IPS DF 6.9 (cell line): Measurements from ENCODE around the gene RXRA.

Experiments
- DNase-seq: peaks from one replicate; pipeline ENCODE4 v3.0.0-alpha.2; 2013; ENCODE audit warnings: low read depth, low spot score
- H3K27ac ChIP-seq: one replicate; pipeline ENCODE4 v1.5.1; 2013; ENCODE audit warnings: low read length, control low read depth
- H3K27me3 ChIP-seq: 2 replicates; pipeline ENCODE4 v1.6.1; 2013; ENCODE audit warnings: mild to moderate bottlenecking, low read length; ENCODE audit not compliant: control insufficient read depth, insufficient read depth
- H3K36me3 ChIP-seq: 2 replicates; pipeline ENCODE4 v1.6.1; 2013; ENCODE audit warnings: low read length; ENCODE audit not compliant: control insufficient read depth, insufficient read depth
- H3K4me1 ChIP-seq: 2 replicates; pipeline ENCODE4 v1.6.1; 2013; ENCODE audit warnings: low read length; ENCODE audit not compliant: control insufficient read depth, insufficient read depth
- H3K4me3 ChIP-seq: 2 replicates; pipeline ENCODE4 v1.5.1; 2013; ENCODE audit warnings: mild to moderate bottlenecking, low read length
- H3K9me3 ChIP-seq: 2 replicates; pipeline ENCODE4 v1.6.1; 2013; ENCODE audit warnings: low read length, inconsistent platforms; ENCODE audit not compliant: control insufficient read depth, insufficient read depth
- WGBS: extraction: QIAGEN DNeasy Blood & Tissue Kit; methylation state at CpG from one replicate; pipeline ENCODE4 v1.1.7; 2013; ENCODE audit warnings: mixed read lengths, missing lambda C conversion rate; ENCODE audit not compliant: insufficient read length, insufficient coverage; 5-methylcytosine and 5-hydroxymethylcytosine counted together

RXRA gene

DNA sequence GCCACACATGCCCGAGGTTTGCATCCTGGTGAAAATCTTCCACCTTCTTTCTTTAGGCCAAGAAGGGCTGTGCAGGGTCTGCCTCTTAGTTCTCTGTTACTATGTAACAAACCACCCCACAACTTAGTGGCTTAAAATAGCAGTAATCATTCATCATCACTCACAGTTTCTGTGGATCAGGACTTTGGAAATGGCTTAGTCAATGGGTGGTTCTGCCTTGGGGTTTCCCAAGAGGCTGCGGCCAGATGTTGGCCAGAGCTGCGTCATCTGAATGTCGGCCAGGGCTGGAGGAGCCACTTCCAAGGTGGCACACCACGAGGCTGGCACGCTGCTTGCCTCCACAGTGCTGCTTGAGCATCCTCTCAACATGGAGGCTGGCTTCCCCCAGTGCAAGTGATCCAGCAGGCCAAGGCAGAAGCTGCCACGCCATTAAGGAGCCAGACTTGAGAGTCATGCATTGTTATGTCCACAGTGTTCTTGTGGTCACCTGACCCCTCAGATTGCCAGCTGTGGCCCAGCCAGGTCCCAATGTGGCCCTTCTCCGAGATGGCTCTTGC lies 135.2 kb downstream of the RXRA start:
- H3K4me3 ChIP-seq = no peak overlapping the region
- H3K36me3 ChIP-seq = no peaks in the 10 kb centered on the region
- no peak for DNase-seq
- no peaks in the 10 kb centered on the region for H3K27me3 ChIP-seq
- H3K9me3 ChIP-seq = no peaks in the 10 kb centered on the region
- no peak overlapping the region for H3K27ac ChIP-seq
- no peaks in the 10 kb centered on the region for H3K4me1 ChIP-seq
- WGBS = no CpG with 5 or more reads among the region's 8 CpGs

- no peak for DNase-seq
- no CpG with 5 or more reads among the region's 13 CpGs for WGBS
- Histone ChIP-seq H3K36me3 (no peaks in the 10 kb centered on the region), H3K27me3 (no peaks in the 10 kb centered on the region), H3K4me3 (no peak overlapping the region), H3K4me1 (no peaks in the 10 kb centered on the region), H3K27ac (no peak overlapping the region), H3K9me3 (no peaks in the 10 kb centered on the region)
Observed at GRCh38 chr9:134462318-134462717, 136.1 kb downstream of the RXRA start.

- DNase-seq = no peak
- Histone ChIP-seq H3K9me3 (no peaks in the 10 kb centered on the region), H3K27ac (no peak overlapping the region), H3K4me1 (no peaks in the 10 kb centered on the region), H3K27me3 (no peaks in the 10 kb centered on the region), H3K4me3 (no peak overlapping the region), H3K36me3 (no peaks in the 10 kb centered on the region)
- WGBS = no CpG with 5 or more reads among the region's 7 CpGs
Observed at GRCh38 chr9:134463280-134463679, 137.0 kb downstream of the RXRA start.

GRCh38 chr9:134466869-134467616 lies 140.8 kb downstream of the RXRA start:
- Histone ChIP-seq H3K4me1 (no peaks in the 10 kb centered on the region), H3K27me3 (no peaks in the 10 kb centered on the region), H3K27ac (no peak overlapping the region), H3K36me3 (no peaks in the 10 kb centered on the region), H3K9me3 (no peaks in the 10 kb centered on the region), H3K4me3 (no peak overlapping the region)
- DNase-seq = no peak
- no CpG with 5 or more reads among the region's 20 CpGs for WGBS

DNA sequence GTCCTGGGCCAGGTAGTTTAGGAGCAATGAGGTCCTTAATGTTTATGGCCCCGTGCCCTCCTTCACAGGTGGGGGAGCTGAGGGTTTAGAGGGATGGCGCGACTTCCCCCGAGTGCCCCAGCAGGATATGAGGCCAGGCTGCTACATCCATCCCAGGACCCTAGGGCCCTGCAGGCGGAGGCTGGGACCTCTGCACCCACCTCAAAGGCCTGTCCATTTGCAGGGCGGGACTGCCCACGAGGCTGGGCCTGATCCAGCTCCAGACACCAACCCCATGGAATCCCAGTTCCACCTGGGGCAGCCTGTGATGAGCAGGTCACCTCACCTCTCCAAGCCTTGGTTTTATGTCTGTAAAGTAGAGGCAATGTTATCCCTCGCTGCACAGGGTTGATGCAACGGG lies 142.1 kb downstream of the RXRA start:
- DNase-seq = no peak
- Histone ChIP-seq H3K27ac (no peak overlapping the region), H3K4me1 (no peaks in the 10 kb centered on the region), H3K27me3 (no peaks in the 10 kb centered on the region), H3K36me3 (no peaks in the 10 kb centered on the region), H3K9me3 (no peaks in the 10 kb centered on the region), H3K4me3 (no peak overlapping the region)
- no CpG with 5 or more reads among the region's 9 CpGs for WGBS

DNA sequence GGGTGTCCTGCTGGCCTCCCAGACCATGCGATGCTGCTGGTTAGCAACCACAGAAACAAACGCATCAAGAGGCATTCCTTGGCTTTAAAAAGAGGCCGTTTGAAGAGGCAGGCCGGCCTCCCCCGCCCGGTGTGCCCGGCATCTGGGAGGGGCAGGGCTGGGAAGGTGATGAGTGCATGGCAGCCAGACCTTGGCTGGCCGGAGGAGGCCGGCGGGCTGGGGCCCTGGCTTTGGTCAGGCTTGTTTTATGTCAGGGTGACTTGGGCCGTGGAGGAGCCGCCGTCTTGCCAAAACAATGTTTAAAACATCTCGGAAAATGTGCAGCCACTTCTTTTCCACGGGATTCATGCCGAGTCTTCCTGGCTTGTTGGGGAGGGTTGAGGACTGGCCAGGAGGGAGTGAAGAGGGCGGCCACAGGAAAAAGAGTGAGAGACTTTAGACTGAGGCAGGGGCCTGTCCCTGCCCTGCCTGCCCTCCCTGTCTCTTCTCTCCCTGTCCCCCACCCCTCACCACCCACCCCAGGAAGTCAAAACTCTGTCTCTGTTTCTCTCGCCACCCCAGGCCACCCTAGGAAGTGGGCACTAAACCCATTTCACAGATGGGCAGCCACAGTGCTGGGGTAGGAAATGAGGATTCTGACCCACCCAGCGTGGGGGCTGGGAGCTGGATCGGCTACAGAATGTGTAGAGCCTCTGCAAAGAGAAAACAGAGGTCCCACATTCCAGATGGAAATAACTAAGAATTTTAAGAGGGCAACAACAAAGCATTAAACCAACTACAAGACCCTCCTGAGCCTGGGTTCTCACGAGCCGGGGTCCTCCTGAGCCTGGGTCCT lies 143.0 kb downstream of the RXRA start:
- Histone ChIP-seq H3K27ac (no peak overlapping the region), H3K36me3 (no peaks in the 10 kb centered on the region), H3K4me3 (no peak overlapping the region), H3K4me1 (no peaks in the 10 kb centered on the region), H3K9me3 (no peaks in the 10 kb centered on the region), H3K27me3 (no peaks in the 10 kb centered on the region)
- no CpG with 5 or more reads among the region's 22 CpGs for WGBS
- DNase-seq = no peak

GRCh38 chr9:134472256-134472655 lies 146.0 kb downstream of the RXRA start:
- H3K4me3 ChIP-seq = no peak overlapping the region
- no peaks in the 10 kb centered on the region for H3K9me3 ChIP-seq
- H3K27me3 ChIP-seq = no peaks in the 10 kb centered on the region
- H3K4me1 ChIP-seq = no peaks in the 10 kb centered on the region
- H3K27ac ChIP-seq = no peak overlapping the region
- no CpG with 5 or more reads among the region's 6 CpGs for WGBS
- DNase-seq = no peak
- no peaks in the 10 kb centered on the region; the same call in 1 of the 2 replicates for H3K36me3 ChIP-seq

- H3K27ac ChIP-seq = no peak overlapping the region
- no peaks in the 10 kb centered on the region for H3K4me1 ChIP-seq
- no peaks in the 10 kb centered on the region; the same call in 1 of the 2 replicates for H3K36me3 ChIP-seq
- no peaks in the 10 kb centered on the region for H3K9me3 ChIP-seq
- H3K4me3 ChIP-seq = no peak overlapping the region
- no peaks in the 10 kb centered on the region for H3K27me3 ChIP-seq
- no CpG with 5 or more reads among the region's 26 CpGs for WGBS
- no peak for DNase-seq
Observed at GRCh38 chr9:134473141-134474054, 147.1 kb downstream of the RXRA start.

GRCh38 chr9:134474055-134474370 lies 147.8 kb downstream of the RXRA start:
- no peak for DNase-seq
- Histone ChIP-seq H3K4me1 (no peaks in the 10 kb centered on the region), H3K36me3 (no peaks in the 10 kb centered on the region; the same call in 1 of the 2 replicates), H3K27me3 (no peaks in the 10 kb centered on the region), H3K9me3 (no peaks in the 10 kb centered on the region), H3K27ac (no peak overlapping the region), H3K4me3 (no peak overlapping the region)
- WGBS = no CpG with 5 or more reads among the region's 7 CpGs
